PC-3 (cell line): ENCODE data around the gene DDIAS.

ENCODE experiments used
- CTCF ChIP-seq: fragments of 300-600 bp; sonication (generic); conservative IDR thresholded peaks from 2 replicates; pipeline ENCODE4 v1.5.1; 2017; ENCODE audit warnings: antibody characterized with exemption, low read depth, mild to moderate bottlenecking, low read length
- EZH2 ChIP-seq: fragments of 300-600 bp; sonication (generic); IDR thresholded peaks from one replicate; pipeline ENCODE4 v1.6.1; 2017; ENCODE audit warnings: antibody characterized with exemption, mild to moderate bottlenecking, low read length; ENCODE audit not compliant: unreplicated experiment
- EZH2phosphoT487 ChIP-seq: fragments of 300-600 bp; sonication (generic); IDR thresholded peaks from 2 replicates; pipeline ENCODE4 v1.6.1; 2018; ENCODE audit warnings: mild to moderate bottlenecking, antibody characterized with exemption, low read length, borderline replicate concordance

GRCh38 chr11:82898241-82898640 lies 3.3 kb upstream of the DDIAS start:
- no peak for TF ChIP-seq CTCF
- no peak for TF ChIP-seq EZH2phosphoT487
- TF ChIP-seq EZH2 = no peak
